Glutamatergic neuron (in vitro differentiated cells): ENCODE data around the gene NFASC. TPM values are rescaled to one million over a fixed set of nuclear protein-coding genes. Genes with fewer than 3 reads are reported as not detected.
A peak's percentile ranks its signal among the peaks of the same experiment; 100 is the strongest.

Experiments
- DNase-seq: peaks from one replicate; pipeline ENCODE4 v3.0.0; 2022
- H3K27ac Mint-ChIP-seq: one replicate; pipeline ENCODE4 v1.8.0; 2020; ENCODE audit warnings: mild to moderate bottlenecking, mixed read lengths, inconsistent platforms; ENCODE audit not compliant: unreplicated experiment
- H3K27me3 Mint-ChIP-seq: one replicate; pipeline ENCODE4 v1.8.0; 2020; ENCODE audit warnings: mild to moderate bottlenecking, moderate library complexity, mixed read lengths, inconsistent platforms; ENCODE audit not compliant: unreplicated experiment
- H3K36me3 Mint-ChIP-seq: one replicate; pipeline ENCODE4 v1.8.0; 2020; ENCODE audit warnings: mild to moderate bottlenecking, mixed read lengths, inconsistent platforms; ENCODE audit not compliant: unreplicated experiment
- H3K4me1 Mint-ChIP-seq: one replicate; pipeline ENCODE4 v1.8.0; 2020; ENCODE audit warnings: mild to moderate bottlenecking, low read depth, mixed read lengths, inconsistent platforms; ENCODE audit not compliant: unreplicated experiment
- H3K4me3 Mint-ChIP-seq: one replicate; pipeline ENCODE4 v1.8.0; 2020; ENCODE audit warnings: mild to moderate bottlenecking, mixed read lengths, inconsistent platforms; ENCODE audit not compliant: unreplicated experiment
- H3K9me3 Mint-ChIP-seq: one replicate; pipeline ENCODE4 v1.8.0; 2020; ENCODE audit warnings: mild to moderate bottlenecking, moderate library complexity, mixed read lengths, inconsistent platforms; ENCODE audit not compliant: unreplicated experiment
- total RNA-seq: library from RNA; stranded (reverse); fragmentation: NEBNext Ultra II Directional; extraction: Animal tissue kit (Norgen Biotek cat#: 25700); gene quantifications from one replicate; pipeline ENCODE4 v1.2.1, GENCODE V29; 2021; ENCODE audit not compliant: unreplicated experiment
- TF ChIP-seq, protein P1 (sequence below): fragments of 200-600 bp; sonication (generic); IDR thresholded peaks from one replicate; pipeline ENCODE4 v1.5.0; 2021; ENCODE audit not compliant: partially characterized antibody, unreplicated experiment

The NFASC gene
- total RNA-seq, 1 donor from 2014 or later, result 301 TPM

DNA sequence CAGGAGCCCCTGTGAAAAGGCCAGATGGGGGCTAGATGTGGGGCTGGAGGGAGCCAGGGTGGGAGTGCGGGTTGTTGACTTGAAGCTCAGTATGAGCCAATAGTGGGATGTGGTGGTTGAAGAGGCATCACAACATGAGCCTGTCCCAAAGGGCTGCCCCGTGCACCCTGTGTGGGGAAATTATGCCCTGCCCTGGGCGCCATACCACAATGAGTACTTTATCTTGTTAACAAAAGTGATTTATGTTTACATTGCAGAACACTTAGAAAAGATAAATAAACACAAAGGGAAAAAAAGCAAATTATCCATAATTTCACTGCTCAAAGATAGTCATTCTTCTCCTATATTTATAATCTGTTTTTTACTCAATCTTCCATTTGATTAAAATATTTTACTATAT is 1.6 kb upstream of the NFASC start:
- Mint-ChIP-seq H3K4me1 (peaks cover 71% of the 10 kb centered on the region), H3K27ac (peak overlapping the region; percentile 72), H3K27me3 (peaks cover 16% of the 10 kb centered on the region), H3K36me3 (no peaks in the 10 kb centered on the region), H3K9me3 (peaks cover 6% of the 10 kb centered on the region), H3K4me3 (peak overlapping the region; percentile 36)
- TF ChIP-seq, protein P1, sequence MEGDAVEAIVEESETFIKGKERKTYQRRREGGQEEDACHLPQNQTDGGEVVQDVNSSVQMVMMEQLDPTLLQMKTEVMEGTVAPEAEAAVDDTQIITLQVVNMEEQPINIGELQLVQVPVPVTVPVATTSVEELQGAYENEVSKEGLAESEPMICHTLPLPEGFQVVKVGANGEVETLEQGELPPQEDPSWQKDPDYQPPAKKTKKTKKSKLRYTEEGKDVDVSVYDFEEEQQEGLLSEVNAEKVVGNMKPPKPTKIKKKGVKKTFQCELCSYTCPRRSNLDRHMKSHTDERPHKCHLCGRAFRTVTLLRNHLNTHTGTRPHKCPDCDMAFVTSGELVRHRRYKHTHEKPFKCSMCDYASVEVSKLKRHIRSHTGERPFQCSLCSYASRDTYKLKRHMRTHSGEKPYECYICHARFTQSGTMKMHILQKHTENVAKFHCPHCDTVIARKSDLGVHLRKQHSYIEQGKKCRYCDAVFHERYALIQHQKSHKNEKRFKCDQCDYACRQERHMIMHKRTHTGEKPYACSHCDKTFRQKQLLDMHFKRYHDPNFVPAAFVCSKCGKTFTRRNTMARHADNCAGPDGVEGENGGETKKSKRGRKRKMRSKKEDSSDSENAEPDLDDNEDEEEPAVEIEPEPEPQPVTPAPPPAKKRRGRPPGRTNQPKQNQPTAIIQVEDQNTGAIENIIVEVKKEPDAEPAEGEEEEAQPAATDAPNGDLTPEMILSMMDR, result no peak
- DNase-seq, result no peak

DNA sequence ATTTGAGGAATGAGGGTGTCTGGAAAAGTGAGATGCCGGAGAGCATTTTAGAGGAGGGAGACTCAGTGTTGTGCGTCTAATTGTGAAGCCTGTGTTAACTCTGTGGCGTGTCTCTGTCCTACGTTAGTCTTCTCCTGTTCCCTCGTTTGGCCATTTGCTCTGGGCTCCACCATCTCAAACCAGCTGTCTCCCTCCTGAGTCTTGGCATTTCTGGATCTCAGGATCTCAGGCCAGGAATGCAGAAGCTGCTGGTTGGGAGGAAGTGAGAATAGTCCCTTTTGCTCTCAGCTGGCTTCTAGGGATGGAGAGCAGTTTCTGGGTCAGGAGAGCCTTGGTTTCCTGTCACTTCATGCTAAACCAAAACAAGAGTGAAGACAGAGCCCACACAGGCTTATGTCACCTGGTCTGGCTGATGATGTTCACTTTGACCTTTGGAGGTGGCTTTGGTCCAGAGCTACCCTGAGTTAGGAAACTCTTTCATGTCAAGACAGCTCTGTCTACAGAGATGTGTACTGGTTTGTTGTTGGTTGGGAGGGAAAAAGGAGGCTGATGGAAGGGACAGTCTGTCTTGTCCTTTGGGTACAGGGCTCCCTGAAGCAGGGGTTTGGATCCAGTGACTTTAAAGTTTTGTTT is 859 bp downstream of the NFASC start:
- peaks cover 8% of the 10 kb centered on the region for H3K9me3 Mint-ChIP-seq

DNA sequence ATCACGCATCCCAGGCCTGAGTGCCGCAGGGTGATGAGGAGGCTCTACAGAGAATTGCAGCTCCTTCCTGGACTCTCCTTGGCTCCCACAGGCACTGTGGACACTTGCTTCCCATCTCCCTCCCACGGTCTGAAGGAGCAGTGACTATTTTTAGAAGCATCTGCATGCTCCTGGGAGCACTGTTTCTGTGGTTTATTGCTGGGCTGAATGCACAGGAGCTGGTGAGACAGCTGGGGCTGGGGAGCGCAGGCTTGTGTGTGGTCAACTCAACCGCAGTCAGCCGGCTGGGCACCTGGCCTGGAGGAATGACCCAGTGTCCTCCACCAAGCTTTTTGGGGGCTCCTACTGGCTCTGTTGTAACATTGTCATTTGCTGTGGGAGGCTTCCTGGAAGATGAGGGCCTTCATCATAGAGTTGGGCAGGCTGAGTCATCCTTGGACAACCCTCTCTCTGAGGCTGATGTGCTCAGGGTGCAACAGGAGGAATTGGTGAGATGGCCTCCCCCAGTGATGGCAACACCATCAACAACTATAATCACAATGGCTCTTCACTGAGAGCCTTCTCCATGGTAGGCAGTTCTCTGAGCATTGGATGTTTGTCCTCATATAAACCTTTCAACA is 1.7 kb downstream of the NFASC start:
- Mint-ChIP-seq H3K9me3 (peaks cover 8% of the 10 kb centered on the region), H3K4me3 (peak overlapping the region; percentile 67), H3K36me3 (no peaks in the 10 kb centered on the region), H3K4me1 (peaks cover 78% of the 10 kb centered on the region), H3K27me3 (peaks cover 19% of the 10 kb centered on the region), H3K27ac (peak overlapping the region; percentile 43)
- TF ChIP-seq, protein P1, result no peak
- DNase-seq, result no peak

More for the DNA sequence above, 859 bp downstream of the NFASC start:
- no peak for DNase-seq
- peaks cover 19% of the 10 kb centered on the region for H3K27me3 Mint-ChIP-seq
- no peaks in the 10 kb centered on the region for H3K36me3 Mint-ChIP-seq
- peaks cover 82% of the 10 kb centered on the region for H3K4me1 Mint-ChIP-seq
- peak overlapping the region; percentile 67 for H3K4me3 Mint-ChIP-seq
- peak overlapping the region; percentile 83 for H3K27ac Mint-ChIP-seq
- TF ChIP-seq, protein P1, result no peak

DNA sequence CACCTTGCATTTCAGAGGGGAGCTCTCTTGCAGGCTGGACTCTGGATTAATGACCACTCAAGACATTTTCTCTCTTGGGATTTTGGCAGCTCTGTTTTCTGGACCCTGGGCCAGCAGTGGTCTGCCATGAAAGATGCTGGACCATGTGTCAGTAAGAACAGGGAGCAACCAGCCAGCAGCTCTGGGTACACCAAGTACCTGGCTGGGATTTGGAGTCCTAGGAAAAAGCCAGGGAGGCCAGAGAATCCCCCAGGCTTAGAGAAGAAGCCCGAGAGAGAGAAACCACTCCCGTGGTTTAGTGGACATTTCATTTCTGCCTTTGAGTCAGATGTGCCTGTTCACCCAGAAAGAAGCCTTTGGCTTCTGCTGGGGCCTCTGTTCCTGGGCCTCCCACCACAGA is 2.5 kb downstream of the NFASC start:
- H3K4me3 Mint-ChIP-seq, result no peak overlapping the region
- H3K4me1 Mint-ChIP-seq, result peaks cover 76% of the 10 kb centered on the region
- H3K9me3 Mint-ChIP-seq, result peaks cover 8% of the 10 kb centered on the region
- TF ChIP-seq, protein P1, result no peak
- no peak overlapping the region for H3K27ac Mint-ChIP-seq
- peaks cover 16% of the 10 kb centered on the region for H3K27me3 Mint-ChIP-seq
- H3K36me3 Mint-ChIP-seq, result no peaks in the 10 kb centered on the region
- no peak for DNase-seq

DNA sequence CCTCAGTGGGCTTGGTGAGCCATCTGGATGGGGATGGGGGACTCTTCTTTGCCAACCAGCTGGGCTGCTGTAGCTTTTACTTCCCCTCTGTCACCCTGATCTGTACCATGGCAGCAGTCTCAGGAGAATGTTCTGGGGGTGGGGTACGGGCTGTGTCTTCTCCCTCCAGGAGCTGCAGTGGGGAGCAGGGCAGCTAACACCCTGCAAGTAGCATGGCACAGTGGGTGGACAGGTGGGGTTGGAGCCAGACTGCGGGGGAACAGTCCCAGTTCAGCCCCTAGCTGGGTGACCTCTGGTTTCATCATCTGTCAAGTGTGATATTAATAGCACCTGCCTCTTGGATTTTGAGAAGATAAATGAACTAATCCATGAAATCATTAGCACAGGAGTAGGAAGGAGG is 3.1 kb downstream of the NFASC start:
- peaks cover 76% of the 10 kb centered on the region for H3K4me1 Mint-ChIP-seq
- H3K4me3 Mint-ChIP-seq, result peak overlapping the region; percentile 30
- peaks cover 9% of the 10 kb centered on the region for H3K9me3 Mint-ChIP-seq
- peak overlapping the region; percentile 48 for H3K27ac Mint-ChIP-seq
- H3K27me3 Mint-ChIP-seq, result peaks cover 16% of the 10 kb centered on the region
- no peak for DNase-seq
- no peaks in the 10 kb centered on the region for H3K36me3 Mint-ChIP-seq
- TF ChIP-seq, protein P1, result no peak
